ENCODE data around the gene MFSD6.

Gene MFSD6

GRCh38 chr2:190404487-190404886 is 3.7 kb upstream of the MFSD6 start:
- Histone ChIP-seq H3F3A (ENCODE audit: control insufficient read depth, insufficient read depth) (peaks cover 10% of the 10 kb centered on the region), H3K36me3 (ENCODE audit: control insufficient read depth, low read length) (0 out of 2 replicates have a peak, but pooled peaks cover 3% of the 10 kb centered on the region), H3K4me1 (ENCODE audit: control insufficient read depth, low read length) (peaks cover 14% of the 10 kb centered on the region), H3K4me2 (ENCODE audit: low read length) (no peak overlapping the region), H3K79me2 (ENCODE audit: control insufficient read depth, low read length) (peaks cover 8% of the 10 kb centered on the region), H3K9me3 (ENCODE audit: control insufficient read depth, insufficient read depth, low read length) (0 out of 2 replicates have a peak, but pooled peaks cover 3% of the 10 kb centered on the region), H3K27me3 (ENCODE audit: control insufficient read depth, low read length) (no peaks in the 10 kb centered on the region), H4K20me1 (ENCODE audit: control insufficient read depth, insufficient read depth, low read depth, low read length) (no peaks in the 10 kb centered on the region), H3K9me2 (replicated peaks; ENCODE audit: control insufficient read depth, low read length) (no peaks in the 10 kb centered on the region), H3K4me3 (ENCODE audit: low read length) (no peak overlapping the region), H3K27ac (ENCODE audit: low read depth, low read length) (no peak overlapping the region)
- TF ChIP-seq CTCF (IDR thresholded peaks at IDR 0.05; ENCODE audit: low read depth, low read length, poor library complexity, severe bottlenecking) (no peak), EZH2phosphoT487 (IDR thresholded peaks at IDR 0.05; ENCODE audit: borderline replicate concordance, low read length) (no peak)

DNA sequence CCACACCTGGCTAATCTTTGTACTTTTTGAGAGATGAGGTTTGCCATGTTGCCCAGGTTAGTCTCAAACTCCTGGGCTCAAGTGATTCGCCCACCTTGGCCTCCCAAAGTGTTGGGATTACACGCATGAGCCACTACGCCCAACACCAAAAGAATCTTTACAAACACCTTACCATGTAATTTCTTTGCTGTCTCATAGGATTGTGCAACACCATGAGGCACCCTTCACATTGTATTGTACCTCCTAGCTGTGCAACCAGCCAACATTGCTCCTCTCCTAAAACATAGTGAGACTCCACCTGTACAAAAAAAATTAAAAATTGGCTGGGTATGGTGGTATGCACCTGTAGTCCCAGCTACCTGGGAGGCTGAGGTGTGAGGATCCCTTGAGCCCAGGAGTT is 3.1 kb upstream of the MFSD6 start:
- Histone ChIP-seq H3K9me2 (replicated peaks; ENCODE audit: control insufficient read depth, low read length) (no peaks in the 10 kb centered on the region), H3K4me3 (ENCODE audit: low read length) (no peak overlapping the region), H3K4me1 (ENCODE audit: control insufficient read depth, low read length) (peaks cover 20% of the 10 kb centered on the region), H3K79me2 (ENCODE audit: control insufficient read depth, low read length) (peaks cover 14% of the 10 kb centered on the region), H3K27ac (ENCODE audit: low read depth, low read length) (no peak overlapping the region), H3K4me2 (ENCODE audit: low read length) (no peak overlapping the region), H3F3A (ENCODE audit: control insufficient read depth, insufficient read depth) (peaks cover 10% of the 10 kb centered on the region), H3K9me3 (ENCODE audit: control insufficient read depth, insufficient read depth, low read length) (0 out of 2 replicates have a peak, but pooled peaks cover 3% of the 10 kb centered on the region), H3K36me3 (ENCODE audit: control insufficient read depth, low read length) (0 out of 2 replicates have a peak, but pooled peaks cover 3% of the 10 kb centered on the region), H4K20me1 (ENCODE audit: control insufficient read depth, insufficient read depth, low read depth, low read length) (no peaks in the 10 kb centered on the region), H3K27me3 (ENCODE audit: control insufficient read depth, low read length) (no peaks in the 10 kb centered on the region)
- TF ChIP-seq EZH2phosphoT487 (IDR thresholded peaks at IDR 0.05; ENCODE audit: borderline replicate concordance, low read length) (no peak), CTCF (IDR thresholded peaks at IDR 0.05; ENCODE audit: low read depth, low read length, poor library complexity, severe bottlenecking) (no peak)

DNA sequence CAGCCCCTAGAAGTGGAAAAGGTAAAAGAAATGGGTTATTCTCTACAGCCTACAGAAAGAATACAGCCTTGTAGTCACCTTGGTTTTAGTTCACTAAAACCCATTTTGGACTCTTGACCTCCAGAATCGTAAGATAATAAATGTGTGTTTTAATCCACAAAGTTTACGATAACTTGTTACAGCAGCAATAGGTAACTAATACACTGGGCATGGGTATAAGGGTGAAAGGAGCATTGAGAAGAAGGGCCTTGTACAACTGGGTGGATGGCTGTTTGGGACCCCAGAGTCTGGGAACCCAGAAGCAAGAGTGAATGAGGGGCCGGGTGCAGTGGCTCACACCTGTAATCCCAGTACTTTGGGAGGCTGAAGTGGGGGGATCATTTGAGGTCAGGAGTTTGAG is 2.2 kb upstream of the MFSD6 start:
- H3K4me3 ChIP-seq (ENCODE audit: low read length): no peak overlapping the region
- H3F3A ChIP-seq (ENCODE audit: control insufficient read depth, insufficient read depth): peaks cover 10% of the 10 kb centered on the region
- H3K4me1 ChIP-seq (ENCODE audit: control insufficient read depth, low read length): peaks cover 28% of the 10 kb centered on the region
- no peak for TF ChIP-seq CTCF (IDR thresholded peaks at IDR 0.05; ENCODE audit: low read depth, low read length, poor library complexity, severe bottlenecking)
- H3K4me2 ChIP-seq (ENCODE audit: low read length): no peak overlapping the region
- no peaks in the 10 kb centered on the region for H3K27me3 ChIP-seq (ENCODE audit: control insufficient read depth, low read length)
- H3K36me3 ChIP-seq (ENCODE audit: control insufficient read depth, low read length): 0 out of 2 replicates have a peak, but pooled peaks cover 3% of the 10 kb centered on the region
- H4K20me1 ChIP-seq (ENCODE audit: control insufficient read depth, insufficient read depth, low read depth, low read length): no peaks in the 10 kb centered on the region
- H3K79me2 ChIP-seq (ENCODE audit: control insufficient read depth, low read length): peaks cover 21% of the 10 kb centered on the region
- H3K27ac ChIP-seq (ENCODE audit: low read depth, low read length): no peak overlapping the region
- no peaks in the 10 kb centered on the region for H3K9me2 ChIP-seq (replicated peaks; ENCODE audit: control insufficient read depth, low read length)
- H3K9me3 ChIP-seq (ENCODE audit: control insufficient read depth, insufficient read depth, low read length): 0 out of 2 replicates have a peak, but pooled peaks cover 3% of the 10 kb centered on the region
